SK-N-MC (cell line): ENCODE data around the gene SHD.

Experiments
- EZH2 ChIP-seq: fragments of 200-600 bp; sonication (generic); IDR thresholded peaks from one replicate; pipeline ENCODE4 v1.6.1; 2017; ENCODE audit warnings: antibody characterized with exemption
- POLR2AphosphoS5 ChIP-seq: IDR thresholded peaks from 2 replicates; pipeline ENCODE4 v1.6.1; 2012; ENCODE audit warnings: mild to moderate bottlenecking, low read depth, low read length, borderline replicate concordance

DNA sequence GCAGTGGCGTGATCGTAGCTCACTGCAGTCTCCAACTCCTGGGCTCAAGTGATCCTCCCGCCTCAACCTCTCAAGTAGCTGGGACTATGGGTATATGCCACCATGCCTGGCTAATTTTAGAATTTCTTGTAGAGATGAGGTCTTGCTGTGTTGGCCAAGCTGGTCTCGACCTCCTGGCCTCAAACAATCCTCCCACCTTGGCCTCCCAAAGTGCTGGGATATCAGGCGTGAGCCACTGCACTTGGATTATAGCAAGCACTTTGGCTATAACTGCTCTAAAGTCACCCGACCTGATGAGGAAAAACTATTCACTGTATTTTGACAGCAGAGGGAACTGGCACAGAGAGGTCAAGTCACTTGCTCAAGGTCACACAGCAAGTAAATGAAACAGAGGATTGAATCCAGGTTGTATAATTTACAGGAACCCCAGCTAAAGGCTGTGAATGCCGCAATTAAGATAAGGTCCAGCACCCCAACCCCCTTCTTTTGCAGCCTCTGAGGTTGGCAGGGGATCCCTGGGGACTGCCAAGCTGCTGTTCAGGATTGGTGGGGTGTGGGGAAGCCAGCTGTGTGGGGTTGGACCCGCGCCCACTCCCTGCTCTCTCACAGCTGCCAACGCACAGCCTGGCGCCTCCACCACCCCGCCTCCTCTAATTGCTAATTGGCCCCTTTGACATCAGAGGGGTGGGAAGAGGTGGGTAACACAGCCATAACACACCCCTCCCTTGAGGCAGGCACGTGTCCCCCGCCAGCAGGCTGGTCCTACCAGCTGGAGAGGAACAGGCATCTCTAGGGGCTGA is 17.1 kb downstream of the SHD start:
- TF ChIP-seq EZH2 (no peak), POLR2AphosphoS5 (no peak)
